H1 (cell line): ENCODE results near the gene TTC34. TPM values are rescaled to one million over a fixed set of nuclear protein-coding genes. Genes with fewer than 3 reads are reported as not detected.

Source experiments
- polyA plus RNA-seq, 7 experiments: library from polyadenylated mRNA; depleted of rRNA in 3 of 7; stranded (reverse) in 5 of 7; unstranded in 2 of 7; fragments of >200 nt in 5 of 7; fragments of 200-250 nt in 2 of 7; gene quantifications; 1 replicate in 5 of 7; 2 replicates in 1 of 7; 4 replicates in 1 of 7; pipeline versions ENCODE4 v1.2.1 to v1.2.3, GENCODE V29; 2011 to 2013; ENCODE audit warnings: missing spikeins in 2 of 7, mixed read lengths in 2 of 7
- total RNA-seq: library from RNA; stranded (reverse); fragmentation: NEBNext Ultra II Directional; extraction: Animal tissue kit (Norgen Biotek cat#: 25700); gene quantifications from 2 replicates; pipeline ENCODE4 v1.2.1, GENCODE V29; 2021

TTC34 gene
- total and polyA plus RNA-seq, 2 of the 8 experiments (the other 6 are each of a cell fraction or from before 2014, with no cell fraction given): 0.23 to 0.50 TPM

Other genes starting within 250 kb of the TTC34 start
- gene TNFRSF14, start 245.3 kb downstream of the TTC34 start, total RNA-seq: 0.50 and 0.65 TPM in 2 replicates
- 0.13 and 0.36 TPM in 2 replicates for gene TNFRSF14, start 245.3 kb downstream of the TTC34 start, polyA plus RNA-seq (2011; rRNA removed)
- 44.4 and 46.0 TPM in 2 replicates for gene PRXL2B, start 214.9 kb downstream of the TTC34 start, total RNA-seq
- gene PRXL2B, start 214.9 kb downstream of the TTC34 start, polyA plus RNA-seq (2011; rRNA removed): 35.3 and 54.6 TPM in 2 replicates
- 0.91 TPM in 1 of 2 replicates, not detected in the other for gene MMEL1, start 168.7 kb downstream of the TTC34 start, total RNA-seq
- 1.7 and 4.0 TPM in 2 replicates for gene MMEL1, start 168.7 kb downstream of the TTC34 start, polyA plus RNA-seq (2011; rRNA removed)
- gene ACTRT2, start 219.8 kb upstream of the TTC34 start, total RNA-seq: not detected in 2 replicates
- gene ACTRT2, start 219.8 kb upstream of the TTC34 start, polyA plus RNA-seq (2011; rRNA removed): not detected in 2 replicates